Right renal pelvis (tissue), 4 donors: ENCODE data around the gene TAF15. TPM values are rescaled to one million over a fixed set of nuclear protein-coding genes. Genes with fewer than 3 reads are reported as not detected.

Source experiments
- DNase-seq, 4 donors: peaks; one replicate each; pipeline ENCODE4 v3.0.0-alpha.2; 2013; ENCODE audit warnings: low read depth in 4 of 4, low spot score in 3 of 4, missing footprints in 1 of 4
- polyA plus RNA-seq, 4 donors: library from polyadenylated mRNA; unstranded; fragments of 120-200 nt; gene quantifications; one replicate each; pipeline ENCODE4 v1.2.1, GENCODE V29; 2013; ENCODE audit not compliant: insufficient read length in 4 of 4

The TAF15 gene
- polyA plus RNA-seq, 4 donors = 194 to 227 (median 224) TPM

DNA sequence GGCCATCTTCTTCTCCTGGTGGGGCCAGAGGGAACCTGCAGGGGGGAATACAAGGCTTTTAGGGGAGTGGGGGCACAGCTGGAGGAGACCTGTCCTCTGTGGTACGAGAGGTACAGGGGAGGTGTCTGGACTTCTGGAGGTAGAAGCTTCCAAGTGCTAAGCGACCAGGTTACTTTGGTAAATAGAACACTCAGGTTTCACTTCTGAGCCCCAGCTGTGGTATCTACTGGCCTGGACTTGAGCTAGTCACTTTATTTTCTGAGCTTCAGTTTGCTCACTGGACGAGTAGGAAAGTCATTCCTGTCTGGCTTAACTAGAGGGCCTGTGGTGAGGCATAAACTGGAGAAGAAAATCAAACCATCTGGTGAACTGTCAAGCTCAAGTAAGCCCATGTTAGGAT lies 59.5 kb downstream of the TAF15 start, which contains the start of gene HEATR9:
TSS of gene HEATR9 (minus strand) at position 155 of the 400 bp plus-strand sequence. CDS start at position 6, 149 bp downstream.
- DNase-seq = no peak

DNA sequence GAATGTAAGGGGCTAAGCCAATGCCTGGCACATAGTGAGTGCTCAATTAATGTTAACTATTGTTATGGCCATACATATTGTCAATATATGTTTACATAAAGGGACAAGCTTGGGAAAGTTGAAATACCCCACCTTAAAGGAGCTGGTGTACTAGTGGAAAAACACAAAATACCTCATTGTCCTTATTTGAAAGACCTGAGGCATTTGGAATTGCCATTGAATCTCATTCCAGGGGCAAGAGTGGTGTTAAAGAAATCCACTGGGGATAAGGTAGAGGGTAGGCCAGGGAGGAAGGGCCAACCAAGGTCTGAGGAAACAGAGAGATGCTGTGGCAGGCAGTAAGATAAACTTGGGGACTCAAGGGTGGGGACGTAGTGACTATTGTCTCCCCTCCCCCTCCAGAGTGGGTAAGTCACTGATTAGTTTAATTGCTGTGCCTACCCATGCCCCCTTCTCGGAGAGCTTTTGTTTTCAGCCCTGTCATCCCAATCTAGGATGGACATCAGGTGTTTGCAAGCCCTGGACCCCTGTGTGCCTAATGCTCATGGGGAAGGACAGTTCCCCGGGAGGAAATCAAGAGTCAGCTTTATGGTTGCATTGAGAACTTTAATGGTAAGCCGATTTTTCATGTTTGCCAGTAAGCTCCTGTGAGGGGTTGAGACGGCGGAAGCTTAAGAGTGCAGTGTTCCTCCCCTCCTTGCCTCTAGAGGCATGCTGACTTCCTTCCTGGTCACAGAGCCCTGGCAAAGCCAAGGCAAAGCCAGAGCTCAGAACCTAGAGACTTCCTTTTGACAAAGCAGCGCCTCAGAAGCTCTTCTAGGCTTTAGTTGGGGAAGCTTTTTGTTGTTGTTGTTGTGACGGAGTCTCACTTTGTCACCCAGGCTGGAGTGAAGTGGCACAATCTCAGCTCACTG lies 61.9 kb downstream of the TAF15 start:
- DNase-seq = no peak

DNA sequence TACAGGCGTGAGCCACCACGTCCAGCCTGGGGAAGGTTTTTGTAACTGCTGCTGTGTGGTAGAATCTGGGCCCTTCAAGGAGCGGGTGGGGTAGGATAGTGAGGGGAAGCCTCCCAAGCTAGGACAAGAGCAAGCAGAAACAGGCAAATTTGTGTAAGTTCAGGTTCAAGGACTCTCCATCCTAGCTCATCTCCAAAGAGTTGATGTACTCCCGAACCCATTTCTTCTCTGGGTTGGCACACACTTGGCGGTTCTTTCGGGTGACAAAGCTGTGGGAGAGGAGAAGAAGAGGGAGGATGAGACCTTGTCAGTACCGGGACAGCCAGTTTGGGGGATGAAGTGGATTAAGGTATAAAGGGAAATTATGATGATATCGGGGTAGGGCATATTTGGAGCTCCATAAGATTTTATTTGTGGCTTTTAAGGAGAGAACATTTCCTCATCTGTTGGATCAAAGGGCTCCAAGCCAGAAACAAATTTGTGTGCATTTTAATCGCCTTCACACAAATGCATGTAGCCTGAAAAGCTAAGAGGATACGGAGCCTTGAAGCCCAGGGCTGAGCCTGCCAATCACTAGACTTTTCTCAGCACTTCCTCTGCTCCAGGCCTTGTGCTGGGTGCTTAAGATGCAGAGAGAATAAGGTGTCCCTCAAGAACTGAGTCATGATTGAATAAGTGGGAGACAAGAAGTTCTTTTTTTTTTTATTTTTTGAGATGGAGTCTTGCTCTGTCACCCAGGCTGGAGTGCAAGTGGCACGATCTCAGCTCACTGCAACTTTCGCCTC lies 63.1 kb downstream of the TAF15 start:
- no peak for DNase-seq

DNA sequence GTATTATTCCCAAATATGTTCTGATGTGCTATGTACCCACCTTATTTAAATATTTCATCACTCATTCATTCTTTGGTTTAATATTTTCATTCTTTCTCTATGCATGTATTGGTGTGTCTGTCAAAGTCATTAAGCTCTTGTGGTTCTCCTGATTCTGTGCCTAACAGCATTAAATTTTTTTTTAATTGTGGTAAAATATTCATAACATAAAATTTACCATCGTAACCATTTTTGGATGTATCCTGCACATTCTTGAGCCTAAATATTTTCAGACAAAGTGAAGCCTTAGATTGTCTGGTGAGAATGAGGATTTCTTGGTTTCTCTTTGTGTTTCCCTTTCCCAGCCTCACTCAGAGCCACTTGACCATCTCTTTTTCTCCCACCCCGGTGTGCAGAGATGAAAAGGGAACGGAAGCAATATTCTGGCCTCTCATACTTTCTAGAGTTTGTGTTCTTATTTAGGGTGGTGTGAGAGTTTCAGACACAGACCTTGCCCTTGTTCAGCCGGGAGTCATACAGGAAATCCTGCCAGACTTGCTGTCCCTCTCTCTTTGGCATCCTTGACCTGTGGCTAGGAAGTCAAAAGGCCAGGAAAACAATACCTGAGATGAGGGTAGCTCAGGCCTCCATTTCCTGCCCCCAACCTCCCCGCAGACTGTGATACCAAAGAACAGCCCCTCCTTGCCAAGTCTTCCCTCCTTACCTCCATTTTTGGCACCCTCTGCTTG lies 66.0 kb downstream of the TAF15 start:
- DNase-seq = no peak

DNA sequence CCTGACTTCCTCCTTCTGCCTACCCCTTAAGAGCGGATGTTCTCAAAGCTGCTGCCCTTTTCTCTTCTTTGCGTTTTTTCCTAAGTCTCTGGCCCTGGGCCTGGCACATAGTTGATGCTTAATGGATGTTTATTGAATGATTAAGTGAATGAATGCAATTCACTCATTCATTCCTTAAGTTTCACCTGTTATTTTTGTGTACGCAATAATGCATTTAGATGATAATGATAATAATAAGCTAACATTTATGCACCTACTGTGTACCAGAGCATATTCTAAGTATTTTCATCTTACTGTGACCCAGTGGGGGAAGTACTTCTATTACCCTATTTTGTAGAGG lies 66.5 kb downstream of the TAF15 start:
- DNase-seq = no peak

DNA sequence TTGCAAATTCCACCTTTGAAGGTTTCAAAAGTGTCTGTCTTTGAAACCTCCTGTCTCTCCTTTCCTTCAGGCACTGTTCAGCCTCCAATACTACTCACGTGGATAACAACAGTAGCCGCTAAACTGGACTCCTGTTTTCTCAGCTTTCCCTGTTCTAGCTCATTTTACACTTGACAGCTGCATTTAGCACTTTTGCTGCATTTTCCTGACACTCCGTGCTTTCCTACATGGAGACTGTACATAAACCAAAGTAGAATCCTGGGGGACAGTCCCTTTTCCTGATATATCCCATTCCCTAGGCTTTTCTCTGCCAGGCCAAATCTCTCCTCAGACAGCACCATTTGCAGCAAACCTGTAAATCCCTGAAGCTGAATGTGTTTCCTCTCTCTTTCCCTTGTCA lies 67.2 kb downstream of the TAF15 start:
- DNase-seq = no peak

DNA sequence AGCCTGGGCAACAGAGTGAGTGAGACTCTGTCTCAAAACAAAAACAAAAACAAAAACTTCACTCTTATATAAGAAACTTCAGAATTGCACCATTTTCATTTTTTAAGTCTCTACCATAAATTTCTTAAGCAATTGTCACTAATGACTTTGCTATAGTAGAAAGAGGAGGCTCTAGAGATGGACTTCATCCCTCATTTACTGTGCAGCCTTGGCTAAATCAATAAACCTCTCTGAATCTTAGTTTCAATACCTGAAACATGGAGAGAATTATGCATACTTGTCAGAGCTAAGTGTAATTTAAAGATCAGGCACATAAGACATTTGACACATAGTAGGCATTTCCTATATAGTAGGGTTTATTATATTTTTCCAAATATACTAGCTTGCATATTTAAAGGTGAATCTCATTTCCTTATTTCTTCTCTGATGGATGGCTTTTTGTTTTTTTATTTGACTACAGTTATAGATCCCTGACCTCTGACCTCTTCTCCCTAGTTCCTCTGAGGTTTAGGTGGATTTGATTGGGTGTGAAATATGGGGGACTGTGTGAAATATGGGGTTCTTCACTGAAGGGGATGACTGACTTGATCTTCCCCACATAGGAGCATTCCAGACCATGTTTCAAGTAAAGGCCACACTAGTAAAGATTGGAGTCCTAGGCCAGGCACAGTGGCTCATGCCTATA lies 68.2 kb downstream of the TAF15 start:
- no peak for DNase-seq

DNA sequence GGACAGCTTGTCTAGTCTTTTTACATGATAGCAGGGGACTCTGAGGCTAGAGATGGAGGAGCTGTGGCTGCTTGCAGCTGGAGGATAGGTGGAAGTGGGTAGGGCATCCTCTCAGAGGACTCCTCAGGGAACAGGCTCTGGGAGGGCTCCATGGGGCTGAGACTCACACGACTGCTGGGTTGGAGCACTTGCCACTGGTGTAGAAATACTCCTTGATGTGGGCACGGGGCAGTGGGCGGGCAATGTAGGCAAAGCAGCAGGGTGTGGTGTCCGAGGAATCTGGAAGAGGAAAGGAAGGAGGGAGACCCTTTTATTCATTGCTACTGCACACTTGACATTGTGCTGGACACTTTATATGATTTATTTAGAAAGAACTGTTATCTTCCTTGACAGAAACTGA lies 69.1 kb downstream of the TAF15 start:
- no peak for DNase-seq

DNA sequence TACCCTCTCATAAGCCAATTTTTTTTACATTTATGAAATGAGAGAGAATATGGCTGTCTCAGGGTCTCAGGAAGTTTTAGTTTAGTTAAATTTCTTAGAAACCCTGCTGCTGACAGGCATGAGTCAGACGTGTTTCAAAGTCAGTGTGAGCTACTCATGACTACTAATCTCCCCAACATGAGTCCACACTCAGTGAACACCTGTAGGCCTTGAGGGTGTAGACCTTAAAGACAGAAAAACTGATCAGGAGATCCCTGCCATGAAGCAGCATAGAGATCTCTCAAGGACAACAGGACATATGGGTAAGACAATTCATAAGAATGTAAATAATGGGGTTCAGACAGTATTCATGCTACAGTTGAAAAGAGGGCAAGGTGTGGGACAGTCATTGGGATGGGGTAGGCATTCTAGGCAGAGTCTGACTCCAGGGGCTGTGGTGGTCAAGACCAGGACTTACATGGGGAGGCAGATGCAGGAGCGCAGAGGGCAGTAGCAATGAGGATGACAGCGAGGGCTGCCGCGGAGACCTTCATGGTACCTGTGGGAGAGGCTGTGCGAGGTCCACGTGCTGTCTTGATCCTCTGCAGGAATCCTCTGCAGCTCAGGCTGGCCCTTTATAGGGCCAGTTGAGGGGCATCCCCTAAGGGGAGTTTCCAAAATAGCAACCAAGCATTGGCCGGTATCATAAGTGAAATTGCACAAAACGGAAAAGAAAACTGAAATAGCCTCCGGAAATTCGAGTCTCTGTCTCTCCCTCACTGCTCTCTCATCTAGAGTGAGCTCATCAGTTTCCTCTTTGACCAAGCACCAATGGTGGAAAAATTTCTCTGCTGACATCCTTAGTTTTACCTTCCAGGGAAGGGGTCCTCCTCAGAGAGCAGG lies 70.7 kb downstream of the TAF15 start, which contains the start of gene CCL5:
TSS of gene CCL5 (minus strand) at position 588 of the 882 bp plus-strand sequence.
- no peak for DNase-seq

DNA sequence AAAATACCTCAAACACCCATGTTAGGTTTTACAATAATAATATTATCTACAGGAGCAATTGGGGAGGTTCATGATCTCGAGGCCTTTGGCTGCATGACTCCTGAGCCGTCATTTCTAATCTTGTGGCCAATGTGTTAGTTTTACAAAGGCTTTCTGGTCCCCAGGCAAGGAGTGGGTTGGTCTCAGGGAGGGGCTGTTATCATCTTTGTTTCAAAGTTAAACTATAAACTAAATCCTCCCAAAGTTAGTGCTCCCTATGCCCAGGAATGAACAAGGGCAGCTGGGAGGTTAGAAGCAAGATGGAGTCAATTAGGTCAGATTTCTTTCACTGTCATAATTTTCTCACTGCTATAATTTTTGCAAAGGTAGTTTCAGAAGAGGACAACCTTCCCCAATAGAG lies 80.0 kb downstream of the TAF15 start:
- DNase-seq = no peak

DNA sequence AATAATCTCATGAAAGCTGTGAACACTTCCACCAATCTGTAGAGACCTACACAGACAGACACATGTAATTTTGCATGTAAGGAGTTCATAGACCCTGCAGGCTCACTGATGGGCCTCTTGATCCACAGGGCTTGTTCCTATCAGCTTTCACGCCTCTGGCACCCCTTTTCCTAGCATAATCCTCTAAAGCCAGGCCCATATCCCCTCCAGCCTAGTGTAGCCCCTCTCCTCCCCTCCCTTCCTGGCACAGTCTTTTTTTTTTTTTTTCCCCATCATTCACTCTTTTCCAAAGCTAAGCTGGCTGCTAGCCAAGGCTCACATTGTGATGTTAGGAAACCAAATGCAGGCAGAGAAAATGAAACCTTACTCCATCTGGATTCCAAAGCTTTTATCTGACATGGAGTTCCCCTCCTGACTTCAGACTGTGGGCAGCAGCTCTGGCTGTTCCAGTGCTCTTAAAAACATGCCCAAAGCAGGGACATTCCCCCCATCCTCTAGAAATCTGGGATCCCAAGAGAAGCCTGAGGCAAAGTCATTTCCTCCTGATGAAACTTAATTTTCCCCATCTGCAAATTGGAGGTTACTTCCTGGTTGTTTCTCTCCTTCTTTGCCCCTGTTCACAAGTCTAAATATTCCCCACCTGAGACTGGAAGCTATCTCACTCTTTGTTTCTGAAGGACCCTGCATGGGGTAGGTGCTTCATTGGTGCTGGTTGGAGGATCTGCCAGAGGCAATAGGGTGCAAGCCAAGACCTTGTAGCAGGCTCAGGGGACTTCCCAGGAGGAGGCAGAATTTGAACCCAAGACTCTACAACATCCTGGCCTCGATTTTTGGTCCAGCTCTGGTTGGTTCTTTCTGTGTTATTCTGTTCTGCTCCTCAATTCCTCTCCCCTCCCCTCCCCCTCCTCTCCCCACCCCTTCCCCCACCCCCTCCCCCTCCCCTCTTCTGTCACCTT lies 80.8 kb downstream of the TAF15 start:
- peak; percentile 31 to 63 (median 54) for DNase-seq

DNA sequence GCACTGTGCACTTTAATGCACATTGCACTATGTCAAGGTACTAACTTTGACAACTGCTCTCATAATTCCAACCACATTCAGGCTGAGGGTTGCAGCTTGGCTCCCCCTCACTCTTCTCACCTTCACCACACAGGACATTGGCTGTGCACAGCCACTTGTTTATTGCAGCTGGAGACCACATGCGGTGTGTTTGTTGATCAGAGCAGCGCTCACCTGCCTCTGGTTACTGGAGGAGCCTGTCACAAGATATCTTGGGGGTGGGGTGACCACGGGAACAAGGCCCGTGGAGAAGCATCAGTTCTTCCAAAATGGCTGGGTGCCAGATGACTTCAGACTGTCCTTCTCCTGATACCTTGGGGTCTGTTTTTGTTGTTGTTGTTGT lies 81.5 kb downstream of the TAF15 start:
- DNase-seq = no peak

DNA sequence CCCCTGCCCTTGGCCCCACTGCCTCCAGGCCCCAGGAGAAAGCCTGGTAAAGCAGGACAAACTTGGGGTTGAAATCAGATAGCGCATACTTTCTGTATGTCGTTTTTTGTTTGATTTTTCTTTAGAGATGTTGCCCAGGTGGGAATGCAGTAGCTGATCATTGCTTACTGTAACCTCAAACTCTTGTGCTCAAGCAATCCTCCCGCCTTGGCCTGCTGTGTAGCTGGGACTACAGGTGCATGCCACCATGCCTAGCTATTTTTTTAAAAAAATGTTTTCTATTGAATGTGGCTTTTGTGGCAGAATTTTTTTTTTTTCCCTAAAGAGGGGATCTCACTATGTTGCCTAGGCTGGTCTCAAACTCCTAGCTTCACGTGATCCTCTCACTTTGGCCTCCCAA lies 82.0 kb downstream of the TAF15 start:
- DNase-seq = no peak

DNA sequence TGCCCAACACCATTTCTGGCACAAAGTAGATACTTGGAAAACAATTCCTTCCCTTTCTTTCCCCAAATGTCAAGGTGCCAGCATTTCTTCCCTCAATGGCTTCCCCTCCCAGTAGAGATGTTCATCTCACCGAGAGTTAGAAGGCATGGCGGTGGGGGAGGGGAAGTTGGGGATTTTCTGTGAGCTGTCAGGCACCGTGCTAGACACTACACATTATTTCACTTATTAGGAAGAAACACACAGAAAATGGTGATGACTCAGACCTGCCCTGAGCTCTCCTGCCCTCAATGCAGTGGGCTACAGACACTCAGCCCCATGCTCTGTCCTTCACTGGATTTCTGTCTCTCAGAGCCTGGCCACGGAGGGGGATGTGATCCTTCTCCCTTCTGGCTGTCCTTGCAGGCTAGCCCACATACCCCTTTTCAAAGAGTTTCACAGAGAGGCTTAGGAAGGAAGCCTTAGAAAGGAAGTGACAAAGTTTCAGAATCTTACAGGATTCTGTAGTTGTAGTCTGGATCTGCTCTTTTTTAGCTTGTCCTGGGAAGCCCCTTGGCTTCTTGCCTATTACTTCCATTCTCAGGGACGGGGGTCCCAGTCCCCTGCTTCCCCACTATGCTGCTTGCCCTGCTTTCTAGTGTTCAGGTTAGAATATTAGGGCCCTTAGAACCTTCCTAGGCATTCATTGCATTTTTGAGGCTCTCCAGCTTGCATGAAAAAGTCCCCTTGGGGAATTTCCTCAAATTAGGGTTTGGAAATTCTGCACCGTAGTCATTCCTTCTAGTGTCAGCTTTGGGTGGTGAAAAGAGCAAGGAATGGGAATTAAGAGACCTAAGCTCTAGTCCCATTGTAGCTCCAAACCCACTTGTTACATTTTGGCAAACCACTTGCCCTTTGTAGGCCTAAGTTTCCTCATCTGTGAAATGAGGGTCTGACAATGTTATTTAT lies 83.1 kb downstream of the TAF15 start:
- DNase-seq = no peak

DNA sequence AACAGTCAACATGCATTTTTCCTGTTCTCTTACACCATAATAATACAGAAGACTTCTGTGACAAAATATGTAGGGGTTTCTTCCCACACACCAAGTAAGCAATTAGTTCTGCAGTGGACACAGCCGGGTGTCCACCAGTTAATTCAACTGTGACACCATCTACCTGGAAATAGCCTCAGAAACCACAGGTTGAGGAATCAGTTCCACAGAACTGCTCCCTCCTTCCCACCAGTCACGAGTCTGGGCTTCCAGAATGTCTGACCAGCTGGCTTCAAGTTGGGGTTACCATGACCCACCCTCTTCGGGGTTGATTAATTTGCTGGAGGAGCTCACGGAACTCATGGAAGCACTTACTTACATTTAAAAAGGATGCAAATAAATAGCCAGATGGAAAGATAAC lies 84.5 kb downstream of the TAF15 start:
- DNase-seq = no peak

DNA sequence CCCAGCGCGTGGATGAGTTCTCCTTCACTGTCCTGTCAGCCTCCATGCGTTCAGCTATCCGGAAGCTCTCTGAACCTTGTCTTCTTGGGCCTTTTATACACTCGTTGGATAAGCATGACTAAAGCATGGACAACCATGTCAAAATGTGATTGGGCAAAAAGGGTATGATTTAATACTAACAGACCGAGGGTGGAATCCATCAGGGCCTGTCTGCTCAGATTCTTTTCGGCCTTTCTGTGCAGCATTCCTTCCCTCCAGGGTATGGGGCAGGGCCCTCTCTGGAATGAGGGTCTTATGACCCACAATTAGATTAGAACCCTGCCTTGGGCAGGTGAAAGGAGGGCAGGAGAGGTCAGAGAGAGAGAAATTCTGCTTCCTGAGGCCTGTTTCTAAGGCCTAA lies 84.9 kb downstream of the TAF15 start:
- no peak for DNase-seq
